Measurements from ENCODE around the gene ANO10.
"Not testable (repeated sequence)": the region's sequence is repeated elsewhere in the genome, so short reads cannot be mapped to it uniquely, and the experiment has no call there.

- TF ChIP-seq CTCF (conservative IDR thresholded peaks at IDR 0.05; ENCODE audit: low read depth, low read length), result peak; percentile 48
- not testable (repeated sequence) for TF ChIP-seq EZH2 (IDR thresholded peaks at IDR 0.05; ENCODE audit: borderline replicate concordance, low read depth, low read length, poor library complexity, severe bottlenecking)
These were observed 77.5 kb downstream of the ANO10 start for GRCh38 chr3:43544277-43544676.
